HG02938 (cell line): Measurements from ENCODE around the gene KXD1.
"Not testable (repeated sequence)": the region's sequence is repeated elsewhere in the genome, so short reads cannot be mapped to it uniquely, and the experiment has no call there.

Experiments used
- ATAC-seq: cut with Tn5 transposase; IDR thresholded peaks from one replicate; pipeline ENCODE4 v1.9.1; 2021; ENCODE audit warnings: mild to moderate bottlenecking, moderate library complexity; ENCODE audit not compliant: unreplicated experiment

Gene KXD1

DNA sequence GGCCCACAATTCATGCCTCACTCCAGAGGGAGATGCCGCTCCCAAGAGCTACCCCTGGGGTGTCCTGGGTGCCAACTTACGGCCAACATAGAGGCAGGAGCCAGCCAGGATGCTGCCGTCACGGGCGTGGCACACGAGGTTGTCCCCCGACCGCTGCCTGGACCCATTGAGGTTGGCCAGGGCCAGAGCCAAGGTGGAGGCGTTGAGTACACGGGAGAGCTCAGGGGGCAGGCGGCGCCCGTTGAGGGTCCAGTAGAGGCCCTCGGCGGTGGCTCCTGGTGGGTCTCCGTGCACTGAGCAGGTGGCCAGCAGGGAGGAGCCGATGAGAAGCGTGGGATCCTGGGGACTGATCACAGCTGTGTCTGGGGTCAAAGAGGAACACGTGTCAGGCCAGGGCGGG lies 41.8 kb downstream of the KXD1 start:
- ATAC-seq: no peak

DNA sequence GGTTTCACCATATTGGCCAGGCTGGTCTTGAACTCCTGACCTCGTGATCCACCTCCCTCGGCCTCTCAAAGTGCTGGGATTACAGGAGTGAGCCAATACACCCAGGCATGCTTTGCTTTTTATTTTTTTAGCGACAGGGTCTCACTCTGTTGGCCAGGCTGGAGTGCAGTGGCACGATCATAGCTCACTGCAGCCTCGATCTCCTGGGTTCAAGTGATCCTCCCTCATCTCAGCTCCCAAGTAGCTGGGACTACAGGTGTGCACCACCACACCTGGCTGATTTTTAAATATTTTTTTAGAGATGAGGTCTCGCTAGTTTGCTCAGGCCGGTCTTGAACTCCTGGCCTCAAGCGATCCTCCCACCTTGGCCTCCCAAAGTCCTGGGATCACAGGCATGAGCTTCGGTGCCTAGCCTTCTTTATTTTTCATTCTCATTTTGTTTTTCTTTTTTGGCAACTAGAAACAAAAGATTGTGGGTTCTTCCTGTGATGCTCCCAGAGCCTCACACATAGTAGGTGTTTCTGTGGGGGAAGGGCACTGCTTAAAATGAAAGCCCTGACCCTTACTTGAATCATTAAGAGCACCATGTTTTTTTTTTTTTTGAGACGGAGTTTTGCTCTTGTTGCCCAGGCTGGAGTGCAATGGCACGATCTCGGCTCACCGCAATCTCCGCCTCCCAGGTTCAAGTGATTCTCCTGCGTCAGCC lies 43.2 kb downstream of the KXD1 start:
- not testable (repeated sequence) for ATAC-seq

DNA sequence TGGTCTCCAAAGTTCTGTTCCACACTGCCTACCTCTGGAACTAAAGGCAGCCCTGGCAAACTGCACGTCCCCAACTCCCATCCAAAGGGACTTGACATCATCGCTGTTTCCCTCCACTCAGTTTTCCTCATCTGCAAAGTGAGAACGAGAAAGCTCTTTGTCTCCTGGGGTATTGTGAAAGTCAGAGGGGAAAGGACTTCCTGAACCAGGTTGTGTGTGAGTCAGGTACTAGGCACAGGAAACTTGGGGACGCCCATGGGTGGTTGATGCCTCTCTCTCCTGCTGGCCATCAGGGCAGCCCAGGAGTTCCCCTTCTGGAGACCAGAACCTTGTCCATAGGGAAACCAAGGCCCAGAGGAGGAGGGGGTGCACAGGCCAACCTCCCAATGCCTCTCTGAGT lies 44.2 kb downstream of the KXD1 start:
- ATAC-seq: no peak

DNA sequence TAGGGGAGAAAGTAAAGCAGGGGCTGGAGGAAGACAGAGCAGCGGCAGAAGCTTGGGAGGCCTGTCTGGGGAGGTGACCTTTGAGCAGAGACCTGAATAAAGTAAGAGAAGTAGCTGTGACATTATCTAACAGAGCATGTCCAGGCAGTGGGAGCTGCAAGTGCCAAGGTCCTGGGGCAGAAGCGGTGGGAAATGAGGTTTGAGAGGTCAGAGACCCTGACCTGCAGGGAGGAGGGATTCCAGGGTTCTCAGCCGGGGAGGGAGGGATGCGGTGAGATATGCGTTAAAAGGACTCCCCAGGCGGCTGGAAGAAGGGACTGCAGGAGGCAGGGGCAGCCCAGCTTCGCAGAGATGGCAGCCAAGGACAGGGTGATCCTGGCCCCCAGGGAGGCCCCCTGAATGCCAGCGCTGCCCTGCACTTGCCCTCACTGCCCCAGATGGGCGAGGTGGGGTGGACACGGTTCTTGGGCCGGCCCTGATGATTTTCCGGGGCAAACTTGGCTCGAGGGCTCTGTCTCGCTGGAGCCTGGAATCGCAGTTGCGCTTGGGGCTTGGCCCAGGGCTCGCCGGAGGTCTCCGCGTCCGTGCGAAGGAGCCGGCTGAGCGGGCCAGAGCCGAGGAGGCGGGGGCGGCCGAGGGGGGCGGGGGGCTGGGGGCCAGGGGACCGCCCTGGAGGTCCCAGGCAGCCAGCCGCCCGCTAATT lies 45.7 kb downstream of the KXD1 start:
- no peak for ATAC-seq

DNA sequence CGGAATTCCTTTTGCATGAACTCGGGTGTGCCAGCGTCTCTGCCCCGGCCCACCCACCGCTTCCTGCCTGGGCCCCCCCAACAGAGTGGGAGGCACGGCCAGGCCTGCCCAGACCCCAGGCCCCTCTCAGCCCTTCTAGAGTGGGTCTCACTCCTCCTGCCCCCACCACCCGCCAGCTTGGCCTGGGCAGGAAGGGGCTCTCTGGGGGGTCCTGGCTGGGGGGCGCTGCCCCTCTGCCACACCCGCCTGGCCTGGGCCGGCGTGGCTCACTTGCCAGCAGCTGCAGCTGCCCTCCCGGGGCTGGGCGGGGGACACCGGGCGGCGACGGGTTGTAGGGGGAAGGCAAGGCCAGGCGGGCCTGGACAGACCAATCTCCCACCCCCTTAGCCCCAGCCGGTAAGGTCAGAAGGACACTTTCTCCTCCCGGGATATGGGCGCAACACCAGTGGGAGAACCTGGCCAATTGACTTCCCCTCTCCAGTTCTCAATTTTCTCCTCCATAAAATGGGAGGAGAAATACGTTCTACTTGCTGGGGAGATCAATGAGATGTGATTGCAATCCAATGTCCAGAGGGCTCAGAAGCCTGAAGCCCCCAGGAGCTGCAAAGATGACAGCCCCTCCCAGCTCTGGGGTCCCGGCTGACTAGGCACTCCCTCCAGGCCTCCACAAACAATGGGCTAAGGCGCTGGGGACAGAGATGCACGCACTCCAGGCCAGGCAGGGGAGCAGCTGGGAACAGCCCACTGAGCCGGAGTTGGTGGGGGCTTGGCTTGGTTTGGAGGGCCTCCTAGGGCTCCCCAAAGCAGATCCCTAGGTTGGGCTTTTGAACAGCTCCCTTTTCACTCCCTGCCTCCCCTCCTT lies 46.5 kb downstream of the KXD1 start:
- ATAC-seq: no peak

DNA sequence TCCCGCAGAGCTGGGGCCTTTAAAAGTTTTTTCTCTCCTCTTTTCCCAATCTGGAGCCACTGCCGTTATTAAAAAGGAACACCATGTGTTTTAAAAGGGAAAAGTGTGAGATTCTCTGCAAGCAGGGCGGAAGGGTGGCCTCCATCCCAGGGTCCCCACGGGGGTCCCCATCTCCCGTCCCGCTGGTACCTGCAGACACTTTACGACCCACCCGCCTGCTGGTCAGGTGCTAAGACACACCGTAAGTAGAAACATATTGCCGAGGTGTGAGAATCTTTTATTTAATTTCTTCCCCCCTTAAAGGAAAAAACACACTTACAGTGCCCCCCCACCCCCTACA lies 47.1 kb downstream of the KXD1 start:
- no peak for ATAC-seq

DNA sequence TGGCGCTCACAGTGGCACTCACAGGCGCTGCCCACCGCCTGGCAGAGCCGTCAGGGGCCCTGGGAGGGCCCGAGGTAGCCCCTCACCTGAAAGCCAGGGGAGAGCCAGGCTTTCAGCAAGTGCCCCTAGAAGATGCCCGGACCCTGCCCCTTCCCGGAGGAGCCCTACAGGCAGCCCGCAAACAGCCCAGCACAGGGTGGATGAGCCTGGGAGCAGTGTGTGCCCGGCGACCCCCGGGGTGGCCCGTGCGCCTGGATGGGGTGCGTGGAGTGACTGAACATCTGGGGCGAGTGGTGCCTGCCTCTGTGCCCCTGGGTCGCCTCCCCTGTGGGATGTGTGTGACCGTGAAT lies 47.5 kb downstream of the KXD1 start:
- no peak for ATAC-seq

DNA sequence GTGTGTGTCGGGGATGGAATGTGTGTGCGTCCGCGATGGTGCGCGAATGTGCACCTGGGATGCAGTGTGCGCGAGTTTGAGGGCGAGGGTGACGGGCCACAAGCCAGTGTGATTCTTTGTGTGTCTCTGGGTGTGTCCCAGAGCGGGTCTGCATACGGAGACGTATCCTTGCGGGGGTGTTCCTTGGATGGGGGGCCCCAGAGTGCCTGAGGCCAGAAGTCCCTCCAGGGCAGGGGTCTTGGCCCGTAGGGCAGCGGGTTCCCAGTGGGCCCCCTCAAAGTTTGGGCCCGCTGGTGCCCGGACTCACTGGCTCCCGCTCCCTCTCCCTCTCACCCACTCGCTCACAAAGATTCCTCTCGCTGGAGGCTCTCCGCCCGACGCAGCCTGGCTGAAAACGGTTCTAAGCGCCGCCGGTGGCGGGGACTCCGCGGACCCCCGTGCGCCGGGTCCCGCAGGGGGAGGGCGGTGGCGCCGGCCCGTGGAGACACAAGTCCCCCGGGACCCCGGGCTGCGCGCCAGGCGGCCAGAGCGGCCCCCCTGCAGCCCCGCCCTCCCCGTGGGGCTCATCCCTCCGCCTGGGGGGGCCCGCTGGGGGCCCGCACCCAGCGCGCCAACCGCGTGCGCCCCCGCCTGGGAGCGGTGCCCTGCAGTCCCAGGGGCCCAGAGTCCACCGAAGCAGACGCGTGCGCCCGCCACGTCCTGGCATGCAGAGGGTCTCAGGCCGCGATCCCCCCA lies 48.0 kb downstream of the KXD1 start:
- no peak for ATAC-seq

DNA sequence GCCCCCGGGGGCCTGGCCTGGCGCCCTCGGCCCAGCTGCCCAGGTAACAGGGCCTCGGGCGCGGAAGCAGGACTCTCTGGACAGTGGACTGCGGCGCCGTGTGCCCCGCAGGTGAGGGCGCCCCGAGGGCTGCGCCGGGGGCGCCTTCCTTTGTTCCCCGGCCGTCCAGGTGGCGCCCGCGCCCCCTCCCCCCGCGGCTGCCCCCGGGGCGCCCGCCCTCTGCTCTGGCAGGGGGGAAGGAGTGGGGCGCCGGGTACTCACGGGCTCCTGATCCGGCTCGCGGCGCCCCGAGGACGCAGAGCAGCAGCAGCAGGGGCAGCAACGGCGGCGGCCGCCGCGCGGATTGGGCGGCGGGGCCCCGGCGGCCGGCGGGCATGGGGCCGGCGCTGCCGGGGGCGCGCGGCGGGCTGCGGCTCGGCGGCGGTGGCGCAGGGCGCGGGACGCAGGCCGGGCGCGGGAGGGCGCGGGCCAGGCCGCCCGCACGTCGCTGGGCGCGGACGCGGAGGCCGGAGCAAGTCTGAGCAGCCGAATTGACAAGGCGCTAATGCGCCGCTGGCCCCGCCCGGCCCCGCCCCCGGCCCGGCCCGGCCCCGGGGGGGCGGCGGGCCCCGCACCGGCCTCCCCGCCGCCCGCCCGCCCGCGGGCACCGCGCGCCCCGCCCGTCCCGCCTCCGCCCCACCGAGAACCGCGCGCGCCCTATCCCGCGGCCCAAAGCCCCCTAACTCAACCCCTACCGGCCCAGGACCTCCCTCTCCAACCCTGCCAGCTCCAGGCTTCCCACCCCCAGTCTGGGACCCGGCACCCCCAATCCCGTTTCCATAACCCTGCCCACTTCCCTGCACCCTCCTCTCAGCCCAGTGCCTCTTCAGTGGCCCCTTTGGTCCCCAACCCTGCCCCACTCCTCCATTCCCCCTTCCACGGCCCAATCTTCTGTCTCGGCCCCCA lies 48.9 kb downstream of the KXD1 start, which contains the start of gene CRLF1:
TSS of gene CRLF1 (minus strand) at position 519 of the 945 bp plus-strand sequence. CDS start at position 376, 143 bp downstream.
- ATAC-seq: no peak

DNA sequence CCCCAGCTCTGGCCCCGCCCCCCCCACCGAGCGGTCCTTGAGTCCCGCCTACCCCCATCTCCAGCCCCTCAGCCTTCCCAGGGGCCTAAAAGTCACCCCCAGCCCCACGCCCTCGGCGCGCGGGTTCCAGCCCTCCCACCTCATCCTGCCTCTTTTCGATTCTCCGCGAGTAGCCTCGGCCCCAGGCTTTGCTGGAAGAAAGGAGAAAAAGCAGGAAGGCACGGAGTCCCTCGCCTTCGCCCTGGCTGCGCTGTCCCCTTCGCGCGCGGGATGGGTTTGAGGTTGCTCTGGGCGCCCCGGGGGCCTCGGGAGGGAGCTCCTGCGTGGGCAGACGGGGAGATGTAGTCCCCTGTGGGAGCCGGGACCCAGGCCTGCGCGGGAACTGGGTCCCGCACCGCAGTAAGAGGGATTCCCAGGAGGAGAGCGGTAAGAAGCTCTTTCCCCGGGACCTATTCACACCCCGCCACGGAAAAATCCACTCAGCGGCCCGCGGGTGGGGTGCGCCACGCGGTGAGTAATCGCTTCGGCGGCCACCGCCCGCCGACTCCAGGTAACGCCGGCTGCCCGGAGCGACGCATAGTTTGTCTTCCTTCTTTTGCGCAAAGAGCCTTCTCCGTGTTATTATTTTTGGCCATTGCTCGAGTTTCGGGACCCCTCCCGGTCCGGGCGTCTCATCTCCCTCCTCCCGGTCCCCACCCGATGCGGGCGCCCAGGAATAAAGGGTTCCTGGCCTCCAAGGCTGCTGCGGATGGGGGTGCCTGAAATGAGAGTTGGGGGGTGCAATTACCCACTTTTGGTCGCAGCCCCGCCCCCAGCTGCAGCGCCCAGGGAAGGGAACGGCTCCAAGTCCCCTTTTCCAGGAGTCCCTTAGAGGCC lies 49.8 kb downstream of the KXD1 start:
- ATAC-seq: no peak

DNA sequence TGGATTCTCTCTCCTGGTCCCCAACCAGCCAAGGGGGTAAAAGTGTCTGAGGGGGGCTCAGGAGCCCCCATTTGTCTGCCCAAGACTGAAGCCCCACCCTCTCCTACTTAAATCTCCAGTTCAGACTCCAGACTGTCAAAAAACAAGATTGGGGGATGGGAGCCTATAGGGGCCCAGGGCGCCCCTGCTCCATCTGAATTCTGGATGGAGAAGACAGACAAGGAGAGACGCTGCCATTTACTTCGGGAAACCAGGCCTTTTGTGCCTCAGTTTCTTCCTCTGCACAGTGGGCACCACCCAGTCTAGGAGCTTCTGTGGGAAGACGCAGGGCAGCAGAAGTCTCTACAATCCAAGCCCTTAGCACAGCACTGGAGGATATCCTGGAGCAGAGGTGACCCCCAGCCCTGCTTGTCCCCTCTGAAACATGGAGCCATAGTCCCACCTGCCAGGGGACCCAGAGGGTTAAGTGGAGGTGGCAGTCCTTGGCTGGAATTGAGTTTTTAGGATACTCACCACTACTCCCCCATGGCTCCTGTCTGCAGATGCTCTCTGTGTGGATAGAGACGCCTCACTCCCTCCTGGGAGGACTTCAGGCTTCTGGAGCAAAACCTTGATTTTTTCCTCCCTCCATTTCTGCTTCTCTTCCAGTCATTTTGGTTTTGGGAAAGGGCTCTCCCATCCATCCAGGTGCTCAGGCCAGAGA lies 50.6 kb downstream of the KXD1 start:
- ATAC-seq: no peak

DNA sequence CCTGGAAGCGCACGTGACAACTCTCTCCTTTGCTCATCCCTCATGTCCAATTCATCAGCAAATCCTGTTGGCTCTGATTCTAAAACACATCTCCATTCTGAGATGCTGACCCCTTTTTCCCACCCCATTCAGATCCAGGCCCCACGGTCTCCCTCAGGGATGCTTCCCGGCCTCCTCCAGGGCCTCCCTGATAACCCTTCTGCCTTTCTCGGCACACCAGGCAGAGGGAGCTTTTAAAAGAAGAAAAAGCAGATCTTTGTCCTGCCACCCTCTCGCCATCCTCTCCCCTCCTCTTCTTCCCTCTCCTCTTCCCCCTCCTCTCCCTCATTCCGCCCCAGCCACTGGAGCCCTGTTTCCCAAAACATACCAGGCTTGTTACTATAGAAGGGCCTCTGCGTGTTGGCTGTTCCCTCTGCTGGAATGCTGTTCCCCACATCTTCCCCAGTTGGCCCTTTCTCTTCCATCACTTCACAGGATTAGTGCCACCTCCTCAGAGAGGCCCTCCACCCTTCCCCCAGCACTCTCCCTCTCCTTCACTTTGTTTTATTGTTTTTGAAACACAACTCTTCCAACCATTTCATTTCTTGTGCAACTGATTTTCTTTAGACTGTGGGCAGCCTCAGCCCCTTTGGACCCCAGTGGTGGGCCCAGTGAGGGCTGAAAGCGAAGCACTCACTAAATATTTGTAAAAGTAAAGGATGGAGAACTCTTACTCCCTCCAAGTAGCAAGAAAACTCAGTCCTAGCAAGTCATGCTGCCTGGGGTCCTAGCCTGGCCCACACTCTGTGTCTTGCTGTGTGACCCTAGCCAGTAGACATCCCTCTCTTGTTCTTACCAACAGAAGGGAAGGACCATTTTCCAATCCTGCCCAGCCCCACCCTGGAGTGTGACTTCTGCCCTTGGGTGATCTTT lies 51.4 kb downstream of the KXD1 start:
- no peak for ATAC-seq

DNA sequence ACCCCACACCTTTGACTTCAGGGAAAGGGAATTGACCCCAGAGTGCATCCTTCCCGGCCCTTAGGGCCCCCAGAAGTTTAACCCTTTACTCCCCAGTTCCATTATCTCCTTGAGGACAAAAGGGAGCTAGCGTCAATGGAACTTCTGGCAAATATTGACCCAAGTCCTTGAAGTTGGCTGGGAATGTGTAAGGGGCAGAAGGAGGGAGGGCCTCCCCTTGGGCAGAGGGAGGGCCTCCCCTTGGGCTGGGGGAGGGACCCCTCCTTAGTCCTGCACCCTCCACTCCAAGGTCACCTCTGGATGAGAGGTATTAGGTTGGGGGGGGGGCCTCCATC lies 52.0 kb downstream of the KXD1 start:
- no peak for ATAC-seq

DNA sequence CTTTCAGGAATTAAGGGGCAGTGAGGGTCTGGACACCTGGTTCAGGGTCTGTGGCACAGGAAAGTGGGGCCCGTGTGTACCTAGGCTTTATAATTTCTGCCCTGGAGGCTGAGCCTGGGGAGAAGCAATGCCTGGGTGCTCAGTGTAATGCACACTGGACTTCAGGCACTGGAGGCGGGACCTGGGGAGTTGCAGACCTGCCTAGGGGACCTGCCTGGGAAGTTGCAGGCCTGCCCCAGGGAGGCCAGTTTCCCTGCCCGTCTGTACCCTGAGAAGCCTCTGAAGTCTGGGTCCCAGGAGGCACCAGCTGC lies 52.5 kb downstream of the KXD1 start:
- no peak for ATAC-seq

DNA sequence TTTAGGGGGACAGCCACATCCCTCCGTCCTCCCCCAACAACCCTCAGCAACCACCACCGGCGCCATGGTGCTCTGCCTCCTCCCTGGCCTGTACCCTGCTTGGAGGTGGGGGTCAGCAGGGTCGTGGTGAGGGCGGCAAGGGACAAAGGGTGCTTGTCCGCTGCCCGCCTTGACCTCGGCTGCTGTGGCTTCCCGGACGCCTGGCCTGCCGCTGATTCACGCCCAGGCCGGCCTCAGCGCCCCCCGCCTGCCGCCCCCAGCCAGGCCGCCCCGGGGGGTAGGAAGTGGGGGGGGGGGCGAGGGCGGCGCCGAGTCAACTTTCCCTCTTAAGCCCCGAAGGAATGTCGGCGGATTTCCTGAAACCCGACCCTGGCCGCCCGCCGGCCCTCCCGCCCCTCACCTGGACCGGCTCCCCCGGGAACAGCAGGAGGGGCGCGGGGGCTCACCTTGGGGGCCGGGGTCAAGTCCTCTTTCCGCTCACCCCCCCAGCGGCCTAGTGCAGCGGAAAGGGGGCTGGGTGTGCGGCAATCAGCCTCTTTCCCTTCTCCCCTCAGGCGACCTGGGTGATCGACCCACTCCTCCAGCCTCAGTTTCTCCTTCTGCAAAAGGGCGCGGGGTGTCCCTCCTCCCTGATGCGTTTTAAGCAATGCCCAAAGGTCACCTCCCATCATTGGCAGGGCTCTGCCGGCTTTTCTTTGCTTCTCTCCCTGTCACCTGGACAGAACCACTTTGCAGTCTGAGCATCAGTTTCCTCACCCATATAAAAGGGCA lies 53.1 kb downstream of the KXD1 start:
- ATAC-seq: no peak

DNA sequence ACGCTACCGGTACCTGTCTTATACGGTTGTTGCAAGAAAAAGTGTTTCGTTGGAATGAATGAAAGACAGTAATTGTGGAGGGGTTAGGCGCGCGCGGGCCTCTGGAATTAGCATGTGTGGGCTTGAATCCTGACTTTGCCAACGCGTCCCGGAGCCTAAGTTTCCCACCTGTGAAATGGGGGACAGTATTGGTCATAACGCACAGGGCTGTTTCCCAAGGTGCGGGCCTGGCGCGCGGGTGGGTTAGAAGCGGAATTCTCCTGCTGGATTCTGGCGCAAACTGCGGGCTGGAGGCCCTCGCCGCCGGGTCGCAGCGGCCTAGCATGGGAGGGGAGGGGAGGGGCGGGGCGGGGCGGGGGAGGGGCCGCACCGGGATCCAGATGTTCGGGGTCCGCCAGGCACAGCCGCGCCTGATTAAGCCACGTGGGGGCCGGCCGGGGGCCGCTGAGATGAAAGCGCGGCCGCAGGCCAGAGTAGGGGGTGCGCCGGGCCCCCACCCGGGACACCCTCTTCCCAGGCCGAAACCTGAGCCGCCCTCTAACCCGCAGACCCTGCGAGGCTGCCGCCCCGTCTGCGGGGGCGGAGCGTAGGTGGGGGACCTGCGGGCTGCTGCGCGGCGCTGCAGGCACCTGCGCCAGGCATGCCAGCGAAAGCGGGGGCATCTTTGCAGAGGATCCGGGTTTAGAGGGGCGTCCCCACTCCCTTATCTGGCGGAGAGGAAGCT lies 53.8 kb downstream of the KXD1 start:
- ATAC-seq: no peak
